Adrenal gland (tissue), 12 donors: ENCODE data around the gene MARCHF2. TPM values are rescaled to one million over a fixed set of nuclear protein-coding genes. Genes with fewer than 3 reads are reported as not detected.
A peak's percentile ranks its signal among the peaks of the same experiment; 100 is the strongest.

Experiments
- DNase-seq, 7 donors: peaks; one replicate each; pipeline ENCODE4 v3.0.0-alpha.2; 2019 to 2020
- H3K27ac ChIP-seq, 5 donors: fragments of 200-600 bp; sonication (generic) in 4 of 5; 1 replicate in 3 of 5; 2 replicates in 2 of 5; pipeline versions ENCODE4 v1.5.1 to v1.8.0; 2016 to 2020; ENCODE audit warnings: mild to moderate bottlenecking in 1 of 5
- H3K27me3 ChIP-seq: fragments of 200-600 bp; 2 replicates; pipeline ENCODE4 v1.8.0; 2021
- H3K36me3 ChIP-seq, 2 donors: fragments of 200-600 bp; replicated peaks in 1 of 2; 1 replicate in 1 of 2; 2 replicates in 1 of 2; pipeline versions ENCODE4 v1.5.1 to v1.8.0; 2018 to 2022
- H3K4me1 ChIP-seq, 2 donors: fragments of 200-600 bp; replicated peaks in 1 of 2; 1 replicate in 1 of 2; 2 replicates in 1 of 2; pipeline versions ENCODE4 v1.5.1 to v1.8.0; 2018 to 2021
- H3K4me3 ChIP-seq, 4 donors: fragments of 200-600 bp; sonication (generic) in 3 of 4; one replicate each; pipeline ENCODE4 v1.5.1; 2016 to 2018
- H3K9me3 ChIP-seq, 3 donors: fragments of 200-600 bp; sonication (generic) in 1 of 3; replicated peaks in 1 of 3; 1 replicate in 2 of 3; 2 replicates in 1 of 3; pipeline versions ENCODE4 v1.5.1 to v1.8.0; 2016 to 2021
- CTCF ChIP-seq, 6 experiments: fragments of 450-650 bp in 4 of 6; fragments of 200-600 bp in 2 of 6; sonication (generic) in 1 of 6; IDR thresholded peaks; 1 replicate in 5 of 6; 2 replicates in 1 of 6; pipeline versions ENCODE4 v1.5.1 to v1.8.0; 2016 to 2021; ENCODE audit warnings: antibody characterized with exemption in 6 of 6, mild to moderate bottlenecking in 2 of 6, moderate library complexity in 1 of 6
- POLR2A ChIP-seq, 2 donors: fragments of 450-650 bp; IDR thresholded peaks; one replicate each; pipeline ENCODE4 v1.6.1; 2017; ENCODE audit warnings: antibody characterized with exemption in 2 of 2, mild to moderate bottlenecking in 2 of 2, moderate library complexity in 1 of 2
- WGBS, 4 donors: extraction: QIAGEN DNeasy Blood & Tissue Kit in 2 of 4; methylation state at CpG; one replicate each; pipeline versions ENCODE4 v1.1.5 to v1.1.7; 2013 to 2017; 5-methylcytosine and 5-hydroxymethylcytosine counted together
- intact Hi-C, 2 donors: fragments of 100-400 bp; cut with DNase I; formaldehyde crosslinking; loops; one replicate each; pipeline versions ENCODE4 v1.14.1 to v1.15.0; 2022 to 2023
- polyA plus RNA-seq, 3 donors: library from polyadenylated mRNA; stranded (reverse); fragments of 200-250 nt in 2 of 3; fragments of 350-450 nt in 1 of 3; fragmentation: Illumina TruSeq in 1 of 3; extraction: RNeasy Lipid Tissue Mini Kit (QIAGEN cat#74804) in 1 of 3; gene quantifications; one replicate each; pipeline ENCODE4 v1.2.3, GENCODE V29; 2013 to 2014
- total RNA-seq, 9 donors: library from RNA; depleted of rRNA in 4 of 9; stranded (reverse); fragments of >200 nt in 4 of 9; fragments of 120-200 nt in 1 of 9; fragmentation: NEBNext Ultra II Directional in 1 of 9; extraction: Animal tissue kit (Norgen Biotek cat#: 25700) in 1 of 9; gene quantifications; one replicate each; pipeline versions ENCODE4 v1.1.0 to v1.2.4, GENCODE V29; 2013 to 2023
- donor health status: healthy with polysubstance abuse.
- donor health status: Bipolar disorder and iron deficiency.
- donor health status: DM: yes; HTN: yes; CAD: no.
- donor health status: DM: no; HTN: no; CAD: no.
- donor health status: DM: no; HTN: no; CAD: no.
- donor health status: DM: yes; HTN: yes; CAD: no.

The MARCHF2 gene
- total and polyA plus RNA-seq, 12 donors: 13.1 to 200 (median 45.8) TPM

- WGBS, 4 donors: 0 to 1% (median 0%) methylated on average over 6 to 28 of the region's 28 CpGs
- Histone ChIP-seq H3K4me3 (peak overlapping the region; percentile 44 to 94 (median 72)), H3K27ac (peak overlapping the region; percentile 97 to 100 (median 100)), H3K27me3 (no peaks in the 10 kb centered on the region), H3K4me1 (peaks cover 35 to 48% of the 10 kb centered on the region in 2 donors), H3K9me3 (no peaks in the 10 kb centered on the region), H3K36me3 (no peaks in the 10 kb centered on the region)
- peak in 1 of 2 donors; percentile 6 for TF ChIP-seq POLR2A (IDR thresholded peaks at IDR 0.05)
- TF ChIP-seq CTCF (IDR thresholded peaks at IDR 0.05): no peak
- DNase-seq: peak; percentile 97 to 99 (median 98)
- intact Hi-C loops: no loop called here
Measured at GRCh38 chr19:8390617-8390981, 22.5 kb upstream of the MARCHF2 start.

GRCh38 chr19:8391198-8392016 is 21.7 kb upstream of the MARCHF2 start:
- intact Hi-C loops: no loop called here
- WGBS, 4 donors: 25 to 80% (median 70%) methylated on average over 4 to 23 of the region's 23 CpGs
- Histone ChIP-seq H3K4me1 (peaks cover 35 to 54% of the 10 kb centered on the region in 2 donors), H3K36me3 (no peaks in the 10 kb centered on the region), H3K4me3 (peak overlapping the region in 1 of 4 donors; percentile 73), H3K9me3 (no peaks in the 10 kb centered on the region), H3K27ac (peak overlapping the region in 4 of 5 donors; percentile 27 to 100 (median 98)), H3K27me3 (no peaks in the 10 kb centered on the region)
- DNase-seq: peak in 4 of 7 donors; percentile 42 to 53 (median 42)
- TF ChIP-seq CTCF (IDR thresholded peaks at IDR 0.05): no peak
- TF ChIP-seq POLR2A (IDR thresholded peaks at IDR 0.05): no peak

- no peaks in the 10 kb centered on the region for H3K9me3 ChIP-seq
- H3K36me3 ChIP-seq: no peaks in the 10 kb centered on the region
- H3K27me3 ChIP-seq: no peaks in the 10 kb centered on the region
- 6 to 26% (median 12%) methylated on average over 6 to 11 of the region's 11 CpGs for WGBS, 4 donors
- peak overlapping the region in 1 of 4 donors; percentile 15 for H3K4me3 ChIP-seq
- H3K27ac ChIP-seq: peak overlapping the region; percentile 27 to 100 (median 97)
- DNase-seq: peak; percentile 52 to 83 (median 74)
- peak in 1 of 2 donors; percentile 55 for TF ChIP-seq POLR2A (IDR thresholded peaks at IDR 0.05)
- TF ChIP-seq CTCF (IDR thresholded peaks at IDR 0.05): no peak
- intact Hi-C loops: no loop called here
- H3K4me1 ChIP-seq: peaks cover 35 to 58% of the 10 kb centered on the region in 2 donors
Measured at GRCh38 chr19:8392017-8392591, 21.0 kb upstream of the MARCHF2 start.

DNA sequence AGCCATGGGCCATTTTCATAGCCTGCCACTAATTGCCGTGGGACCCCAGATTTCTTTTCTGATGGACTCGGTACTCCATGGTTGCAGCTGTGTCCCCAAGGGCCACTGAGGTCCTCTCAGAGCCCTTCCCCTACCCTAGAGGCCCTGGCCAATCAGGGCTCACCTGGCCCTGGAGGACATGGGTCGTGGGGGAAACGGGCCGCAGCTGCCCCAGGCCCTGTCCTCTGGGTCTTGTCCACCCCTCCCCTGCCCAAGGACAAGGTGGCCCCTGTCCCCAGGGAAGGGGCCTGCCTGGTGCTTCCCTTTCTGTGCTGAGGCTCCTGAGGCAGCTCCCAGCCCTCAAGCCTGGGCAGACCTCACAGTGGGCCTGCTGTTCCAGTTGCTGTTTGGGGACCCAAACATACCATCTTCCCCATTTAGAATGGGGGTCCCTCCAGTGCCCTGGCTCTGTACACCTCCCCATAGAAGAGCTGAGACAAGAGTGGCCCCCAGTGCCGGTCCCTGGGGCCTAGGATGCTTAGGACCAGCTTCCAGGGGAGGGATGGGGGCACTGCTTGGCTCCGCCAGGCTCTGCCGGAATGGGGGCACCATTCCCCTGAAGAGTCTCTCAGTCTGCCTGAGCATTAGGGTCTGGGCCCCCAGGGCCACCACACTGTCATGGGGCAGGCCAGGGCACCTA is 19.8 kb upstream of the MARCHF2 start:
- peak in 1 of 7 donors; percentile 47 for DNase-seq
- 54 to 76% (median 72%) methylated on average over 2 to 8 of the region's 8 CpGs for WGBS, 4 donors
- H3K9me3 ChIP-seq: no peaks in the 10 kb centered on the region
- no peak overlapping the region for H3K4me3 ChIP-seq
- H3K36me3 ChIP-seq: no peaks in the 10 kb centered on the region
- no peak for TF ChIP-seq CTCF (IDR thresholded peaks at IDR 0.05)
- TF ChIP-seq POLR2A (IDR thresholded peaks at IDR 0.05): no peak
- intact Hi-C loops: no loop called here
- no peaks in the 10 kb centered on the region for H3K27me3 ChIP-seq
- H3K27ac ChIP-seq: peak overlapping the region in 3 of 5 donors; percentile 52 to 100 (median 71)
- H3K4me1 ChIP-seq: peaks cover 35 to 68% of the 10 kb centered on the region in 2 donors
